ENCODE results near the gene GPR78. TPM values are rescaled to one million over a fixed set of nuclear protein-coding genes. Genes with fewer than 3 reads are reported as not detected.

Gene GPR78
- total and polyA plus RNA-seq, 2 experiments from 2014 or later, result 0.05 TPM; not detected in 1

DNA sequence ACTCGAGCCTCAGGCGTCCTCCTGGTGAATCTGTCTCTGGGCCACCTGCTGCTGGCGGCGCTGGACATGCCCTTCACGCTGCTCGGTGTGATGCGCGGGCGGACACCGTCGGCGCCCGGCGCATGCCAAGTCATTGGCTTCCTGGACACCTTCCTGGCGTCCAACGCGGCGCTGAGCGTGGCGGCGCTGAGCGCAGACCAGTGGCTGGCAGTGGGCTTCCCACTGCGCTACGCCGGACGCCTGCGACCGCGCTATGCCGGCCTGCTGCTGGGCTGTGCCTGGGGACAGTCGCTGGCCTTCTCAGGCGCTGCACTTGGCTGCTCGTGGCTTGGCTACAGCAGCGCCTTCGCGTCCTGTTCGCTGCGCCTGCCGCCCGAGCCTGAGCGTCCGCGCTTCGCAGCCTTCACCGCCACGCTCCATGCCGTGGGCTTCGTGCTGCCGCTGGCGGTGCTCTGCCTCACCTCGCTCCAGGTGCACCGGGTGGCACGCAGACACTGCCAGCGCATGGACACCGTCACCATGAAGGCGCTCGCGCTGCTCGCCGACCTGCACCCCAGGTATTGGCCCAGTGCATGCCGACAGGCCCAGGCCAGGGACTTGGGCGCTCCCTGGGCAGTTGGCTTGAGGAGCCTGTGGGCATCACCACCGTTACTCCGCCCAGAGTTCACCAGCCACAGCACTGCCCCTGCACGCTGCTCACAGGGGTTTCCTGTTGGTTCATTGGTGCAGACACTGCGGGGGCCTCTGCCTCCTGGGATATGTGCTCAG is 1.1 kb downstream of the GPR78 start:
- WGBS, 2 experiments (ENCODE audit: low coverage in 1 of 2, low lambda C conversion rate in 2 of 2, missing lambda C conversion rate in 2 of 2), result 62 to 67% methylated on average over 57 to 66 of the region's 66 CpGs
- no peaks in the 10 kb centered on the region for H3F3A ChIP-seq (ENCODE audit: insufficient read depth)
- no peak overlapping the region for H3K4me3 ChIP-seq
- no peaks in the 10 kb centered on the region for H3K9me2 ChIP-seq (ENCODE audit: insufficient read depth)
- H3K27me3 ChIP-seq (replicated peaks; ENCODE audit: insufficient read depth), result peaks cover 31% of the 10 kb centered on the region; the same call in 1 of the 2 replicates
- no peak for TF ChIP-seq EZH2 (IDR thresholded peaks at IDR 0.05; ENCODE audit: insufficient read depth, poor library complexity, severe bottlenecking)
- no peak for TF ChIP-seq EZH2phosphoT487 (IDR thresholded peaks at IDR 0.05; ENCODE audit: insufficient read depth, low read depth)
- no peak overlapping the region for H3K9ac ChIP-seq
- H3K27ac ChIP-seq, result no peak overlapping the region
- no peaks in the 10 kb centered on the region for H3K4me1 ChIP-seq (ENCODE audit: insufficient read depth)
- H3K79me2 ChIP-seq (ENCODE audit: insufficient read depth), result no peaks in the 10 kb centered on the region
- H3K36me3 ChIP-seq (ENCODE audit: low read depth), result no peaks in the 10 kb centered on the region
- H3K4me2 ChIP-seq (ENCODE audit: unreplicated experiment), result no peak overlapping the region
- no peak overlapping the region for H2AFZ ChIP-seq
- in situ Hi-C loops (cut with MboI), result no loop called here
- no peaks in the 10 kb centered on the region for H4K20me1 ChIP-seq (ENCODE audit: insufficient read depth)
- DNase-seq, result no peak
- H3K9me3 ChIP-seq (ENCODE audit: low read depth), result no peaks in the 10 kb centered on the region

DNA sequence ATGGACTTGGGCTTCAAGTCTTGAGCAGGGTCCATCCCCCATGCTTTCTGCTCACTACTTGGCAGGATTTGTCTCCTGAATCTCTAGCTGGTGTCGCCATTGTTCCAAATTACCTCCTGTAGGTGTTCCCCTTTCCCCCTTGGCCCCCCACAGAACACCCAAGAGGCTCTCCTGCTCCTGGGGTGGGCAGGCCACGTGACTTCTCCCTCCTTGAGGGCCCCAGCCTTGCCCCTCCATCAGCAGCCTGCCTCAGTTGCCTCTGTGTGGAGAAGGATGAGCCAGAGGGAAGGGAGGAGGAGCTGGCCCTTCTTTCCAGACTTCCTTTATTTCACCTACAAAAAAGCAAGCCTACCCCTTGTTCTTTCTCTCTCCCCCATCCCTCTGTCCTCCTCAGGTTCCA is 1.8 kb downstream of the GPR78 start:
- no peak overlapping the region for H3K4me2 ChIP-seq (ENCODE audit: unreplicated experiment)
- peaks cover 35% of the 10 kb centered on the region for H3K27me3 ChIP-seq (replicated peaks; ENCODE audit: insufficient read depth)
- no peaks in the 10 kb centered on the region for H4K20me1 ChIP-seq (ENCODE audit: insufficient read depth)
- H3K79me2 ChIP-seq (ENCODE audit: insufficient read depth), result no peaks in the 10 kb centered on the region
- DNase-seq, result no peak
- H2AFZ ChIP-seq, result no peak overlapping the region
- no peaks in the 10 kb centered on the region for H3K36me3 ChIP-seq (ENCODE audit: low read depth)
- 15 to 25% methylated on average over 2 of the region's 2 CpGs for WGBS, 2 experiments (ENCODE audit: low coverage in 1 of 2, low lambda C conversion rate in 2 of 2, missing lambda C conversion rate in 2 of 2)
- H3K9me2 ChIP-seq (ENCODE audit: insufficient read depth), result no peaks in the 10 kb centered on the region
- in situ Hi-C loops (cut with MboI), result no loop called here
- H3F3A ChIP-seq (ENCODE audit: insufficient read depth), result no peaks in the 10 kb centered on the region
- no peak overlapping the region for H3K9ac ChIP-seq
- no peaks in the 10 kb centered on the region for H3K4me1 ChIP-seq (ENCODE audit: insufficient read depth)
- no peak overlapping the region for H3K27ac ChIP-seq
- H3K9me3 ChIP-seq (ENCODE audit: low read depth), result no peaks in the 10 kb centered on the region
- TF ChIP-seq EZH2phosphoT487 (IDR thresholded peaks at IDR 0.05; ENCODE audit: insufficient read depth, low read depth), result no peak
- TF ChIP-seq EZH2 (IDR thresholded peaks at IDR 0.05; ENCODE audit: insufficient read depth, poor library complexity, severe bottlenecking), result no peak
- no peak overlapping the region for H3K4me3 ChIP-seq

DNA sequence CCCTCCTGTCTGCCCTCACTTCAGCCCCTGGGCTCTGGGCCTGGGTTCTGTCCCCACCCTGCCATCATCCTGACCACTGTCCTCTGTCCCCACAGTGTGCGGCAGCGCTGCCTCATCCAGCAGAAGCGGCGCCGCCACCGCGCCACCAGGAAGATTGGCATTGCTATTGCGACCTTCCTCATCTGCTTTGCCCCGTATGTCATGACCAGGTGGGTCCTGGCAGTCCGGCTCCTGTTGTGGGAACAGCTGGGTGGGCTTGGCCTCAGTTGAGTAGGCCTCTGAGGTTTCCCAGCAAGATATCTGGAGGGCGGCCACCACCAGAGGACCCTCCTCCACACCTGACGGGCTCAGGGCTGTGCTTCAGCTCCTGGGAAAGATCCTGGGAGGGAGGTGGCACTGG is 2.2 kb downstream of the GPR78 start:
- Histone ChIP-seq H3K9ac (no peak overlapping the region), H3K27me3 (replicated peaks; ENCODE audit: insufficient read depth) (peaks cover 39% of the 10 kb centered on the region), H4K20me1 (ENCODE audit: insufficient read depth) (no peaks in the 10 kb centered on the region), H3K4me2 (ENCODE audit: unreplicated experiment) (no peak overlapping the region), H2AFZ (no peak overlapping the region), H3K4me3 (no peak overlapping the region), H3K27ac (no peak overlapping the region), H3F3A (ENCODE audit: insufficient read depth) (no peaks in the 10 kb centered on the region), H3K4me1 (ENCODE audit: insufficient read depth) (no peaks in the 10 kb centered on the region), H3K9me3 (ENCODE audit: low read depth) (no peaks in the 10 kb centered on the region), H3K36me3 (ENCODE audit: low read depth) (no peaks in the 10 kb centered on the region), H3K9me2 (ENCODE audit: insufficient read depth) (no peaks in the 10 kb centered on the region), H3K79me2 (ENCODE audit: insufficient read depth) (no peaks in the 10 kb centered on the region)
- in situ Hi-C loops (cut with MboI), result no loop called here
- DNase-seq, result no peak
- TF ChIP-seq EZH2 (IDR thresholded peaks at IDR 0.05; ENCODE audit: insufficient read depth, poor library complexity, severe bottlenecking) (no peak), EZH2phosphoT487 (IDR thresholded peaks at IDR 0.05; ENCODE audit: insufficient read depth, low read depth) (no peak)
- WGBS, 2 experiments (ENCODE audit: low coverage in 1 of 2, low lambda C conversion rate in 2 of 2, missing lambda C conversion rate in 2 of 2), result 84 to 88% methylated on average over 12 of the region's 12 CpGs

DNA sequence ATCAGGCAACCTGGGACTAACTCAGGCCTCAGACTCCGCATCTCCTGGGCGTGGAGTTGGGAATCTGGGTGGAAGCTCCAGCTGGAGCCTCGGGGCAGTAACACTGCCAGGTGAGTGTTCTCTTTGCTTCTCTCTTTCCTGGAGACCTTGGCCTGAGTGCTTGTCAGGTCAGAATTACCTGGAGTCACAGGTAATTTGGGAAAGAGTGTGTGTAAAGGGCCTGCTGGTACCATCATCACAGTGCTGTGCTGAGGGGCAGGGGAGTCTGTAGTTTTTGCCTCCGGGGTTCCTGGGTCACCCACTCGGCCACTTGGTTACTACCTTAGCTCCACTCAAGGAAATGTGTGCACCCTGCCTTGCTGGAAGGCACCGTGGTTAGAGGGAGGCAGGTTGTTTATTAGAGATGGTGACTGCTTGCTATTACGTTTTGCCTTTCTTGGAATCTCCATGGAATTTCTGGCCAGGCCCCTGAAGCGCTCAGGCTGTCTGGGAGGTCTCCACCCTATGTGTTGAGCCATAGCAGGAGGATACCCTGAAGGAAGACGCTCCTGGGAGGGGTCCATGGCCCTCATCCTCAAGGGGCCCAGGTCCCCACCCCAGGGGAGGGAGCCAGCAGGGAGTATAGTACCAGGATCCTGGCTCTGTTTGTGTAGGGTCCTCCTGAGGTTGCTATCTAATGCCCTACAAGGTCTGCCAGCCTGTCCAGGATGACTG is 2.9 kb downstream of the GPR78 start:
- H3K27me3 ChIP-seq (replicated peaks; ENCODE audit: insufficient read depth), result peaks cover 36% of the 10 kb centered on the region
- in situ Hi-C loops (cut with MboI), result no loop called here
- H3K4me1 ChIP-seq (ENCODE audit: insufficient read depth), result no peaks in the 10 kb centered on the region
- H3K9ac ChIP-seq, result no peak overlapping the region
- H3K27ac ChIP-seq, result no peak overlapping the region
- H3K4me2 ChIP-seq (ENCODE audit: unreplicated experiment), result no peak overlapping the region
- no peaks in the 10 kb centered on the region for H3K79me2 ChIP-seq (ENCODE audit: insufficient read depth)
- H3F3A ChIP-seq (ENCODE audit: insufficient read depth), result no peaks in the 10 kb centered on the region
- no peak overlapping the region for H2AFZ ChIP-seq
- 44 to 47% methylated on average over 9 of the region's 9 CpGs for WGBS, 2 experiments (ENCODE audit: low coverage in 1 of 2, low lambda C conversion rate in 2 of 2, missing lambda C conversion rate in 2 of 2)
- H3K36me3 ChIP-seq (ENCODE audit: low read depth), result no peaks in the 10 kb centered on the region
- TF ChIP-seq EZH2phosphoT487 (IDR thresholded peaks at IDR 0.05; ENCODE audit: insufficient read depth, low read depth), result no peak
- no peak overlapping the region for H3K4me3 ChIP-seq
- no peaks in the 10 kb centered on the region for H3K9me2 ChIP-seq (ENCODE audit: insufficient read depth)
- H3K9me3 ChIP-seq (ENCODE audit: low read depth), result no peaks in the 10 kb centered on the region
- H4K20me1 ChIP-seq (ENCODE audit: insufficient read depth), result no peaks in the 10 kb centered on the region
- no peak for DNase-seq
